Neural cell (in vitro differentiated cells): ENCODE measurements around the gene ZFP69B. TPM values are rescaled to one million over a fixed set of nuclear protein-coding genes. Genes with fewer than 3 reads are reported as not detected.

Source experiments
- H2AFZ ChIP-seq: fragments of 200-600, 300-800 bp; sonication (generic), shearing (Covaris generic); 2 replicates; pipeline ENCODE4 v1.6.0; 2014; ENCODE audit warnings: low read depth, mild to moderate bottlenecking, antibody characterized with exemption, low read length, moderate library complexity
- H3F3A ChIP-seq: fragments of 200-600 bp; shearing (Covaris generic); 2 replicates; pipeline ENCODE4 v1.6.1; 2016; ENCODE audit warnings: mild to moderate bottlenecking, moderate library complexity, mixed read lengths, antibody characterized with exemption, low read length; ENCODE audit not compliant: insufficient read depth, poor library complexity, severe bottlenecking
- H3K27ac ChIP-seq: fragments of 200-600, 300-800 bp; sonication (generic), shearing (Covaris generic); 2 replicates; pipeline ENCODE4 v1.5.1; 2014; ENCODE audit warnings: mild to moderate bottlenecking, low read length, moderate library complexity
- H3K27me3 ChIP-seq: fragments of 300-800, 200-600 bp; sonication (generic), shearing (Covaris generic); 2 replicates; pipeline ENCODE4 v1.6.0; 2014; ENCODE audit warnings: mild to moderate bottlenecking, low read depth, low read length, moderate library complexity; ENCODE audit not compliant: insufficient read depth
- H3K36me3 ChIP-seq: fragments of 300-800, 200-600 bp; sonication (generic), shearing (Covaris generic); 2 replicates; pipeline ENCODE4 v1.5.1; 2014; ENCODE audit warnings: mild to moderate bottlenecking, antibody characterized with exemption, low read length, moderate library complexity; ENCODE audit not compliant: insufficient read depth
- H3K4me2 ChIP-seq: fragments of 300-800, 200-600 bp; sonication (generic), shearing (Covaris generic); 2 replicates; pipeline ENCODE4 v1.6.0; 2014; ENCODE audit warnings: mild to moderate bottlenecking, low read length
- H3K4me3 ChIP-seq: fragments of 300-800, 200-600 bp; sonication (generic), shearing (Covaris generic); 2 replicates; pipeline ENCODE4 v1.5.1; 2014; ENCODE audit warnings: mild to moderate bottlenecking, low read length, moderate library complexity
- H3K79me2 ChIP-seq: fragments of 200-600 bp; shearing (Covaris generic); replicated peaks from 2 replicates; pipeline ENCODE4 v1.6.0; 2014; ENCODE audit warnings: mild to moderate bottlenecking, low read length, moderate library complexity; ENCODE audit not compliant: insufficient read depth
- H3K9ac ChIP-seq: fragments of 300-800, 200-600 bp; sonication (generic), shearing (Covaris generic); 2 replicates; pipeline ENCODE4 v1.6.1; 2016; ENCODE audit warnings: mild to moderate bottlenecking, low read length, mixed read lengths
- H3K9me2 ChIP-seq: fragments of 200-600 bp; shearing (Covaris generic); 2 replicates; pipeline ENCODE4 v1.6.1; 2016; ENCODE audit warnings: mild to moderate bottlenecking, low read length, mixed read lengths; ENCODE audit not compliant: insufficient read depth
- H3K9me3 ChIP-seq: fragments of 200-600, 300-800 bp; sonication (generic), shearing (Covaris generic); 2 replicates; pipeline ENCODE4 v1.6.1; 2016; ENCODE audit warnings: mild to moderate bottlenecking, mixed run types, low read length, moderate library complexity, mixed read lengths
- H4K20me1 ChIP-seq: fragments of 200-600 bp; shearing (Covaris generic); 2 replicates; pipeline ENCODE4 v1.6.1; 2016; ENCODE audit warnings: mild to moderate bottlenecking, mixed run types; ENCODE audit not compliant: insufficient read depth
- EP300 ChIP-seq: fragments of 450-650 bp; conservative IDR thresholded peaks from 2 replicates; pipeline ENCODE4 v1.6.1; 2014; ENCODE audit warnings: antibody characterized with exemption, mild to moderate bottlenecking, moderate library complexity; ENCODE audit not compliant: poor library complexity, severe bottlenecking
- EZH2 ChIP-seq: fragments of 200-600, 300-800 bp; shearing (Covaris generic), sonication (generic); IDR thresholded peaks from 2 replicates; pipeline ENCODE4 v1.6.1; 2014; ENCODE audit warnings: antibody characterized with exemption, low read length, borderline replicate concordance, mild to moderate bottlenecking; ENCODE audit not compliant: insufficient read depth, poor library complexity, severe bottlenecking
- MXI1 ChIP-seq: fragments of 450-650 bp; conservative IDR thresholded peaks from 2 replicates; pipeline ENCODE4 v1.6.1; 2014; ENCODE audit warnings: antibody characterized with exemption, mild to moderate bottlenecking; ENCODE audit not compliant: poor library complexity, severe bottlenecking
- POLR2AphosphoS5 ChIP-seq: IDR thresholded peaks from 2 replicates; pipeline ENCODE4 v1.6.1; 2012
- RAD21 ChIP-seq: fragments of 450-650 bp; conservative IDR thresholded peaks from 2 replicates; pipeline ENCODE4 v1.6.1; 2014; ENCODE audit warnings: antibody characterized with exemption, mild to moderate bottlenecking, moderate library complexity
- SMC3 ChIP-seq: fragments of 450-650 bp; conservative IDR thresholded peaks from 2 replicates; pipeline ENCODE4 v1.6.1; 2014; ENCODE audit warnings: antibody characterized with exemption, mild to moderate bottlenecking, moderate library complexity; ENCODE audit not compliant: poor library complexity
- TAF1 ChIP-seq: IDR thresholded peaks from 2 replicates; pipeline ENCODE4 v1.6.1; 2012; ENCODE audit warnings: low read depth
- polyA minus RNA-seq: library from RNA; depleted of rRNA, polyadenylated mRNA; stranded (reverse); fragments of >200 nt; gene quantifications from 2 replicates; pipeline ENCODE4 v1.2.3, GENCODE V29; 2014
- polyA plus RNA-seq: library from polyadenylated mRNA; depleted of rRNA; stranded (reverse); fragments of >200 nt; gene quantifications from 2 replicates; pipeline ENCODE4 v1.2.3, GENCODE V29; 2014
- TF ChIP-seq, protein P1 (sequence below): IDR thresholded peaks from 2 replicates; pipeline ENCODE4 v1.6.1; 2012; ENCODE audit warnings: borderline replicate concordance
- TF ChIP-seq, protein P2 (sequence below): fragments of 450-650 bp; IDR thresholded peaks from 2 replicates; pipeline ENCODE4 v1.5.1; 2014; ENCODE audit warnings: antibody characterized with exemption, mild to moderate bottlenecking, moderate library complexity; ENCODE audit not compliant: poor library complexity, severe bottlenecking

Gene ZFP69B
- polyA plus RNA-seq (18.2 and 21.6 TPM in 2 replicates), polyA minus RNA-seq (46.3 and 52.7 TPM in 2 replicates)

DNA sequence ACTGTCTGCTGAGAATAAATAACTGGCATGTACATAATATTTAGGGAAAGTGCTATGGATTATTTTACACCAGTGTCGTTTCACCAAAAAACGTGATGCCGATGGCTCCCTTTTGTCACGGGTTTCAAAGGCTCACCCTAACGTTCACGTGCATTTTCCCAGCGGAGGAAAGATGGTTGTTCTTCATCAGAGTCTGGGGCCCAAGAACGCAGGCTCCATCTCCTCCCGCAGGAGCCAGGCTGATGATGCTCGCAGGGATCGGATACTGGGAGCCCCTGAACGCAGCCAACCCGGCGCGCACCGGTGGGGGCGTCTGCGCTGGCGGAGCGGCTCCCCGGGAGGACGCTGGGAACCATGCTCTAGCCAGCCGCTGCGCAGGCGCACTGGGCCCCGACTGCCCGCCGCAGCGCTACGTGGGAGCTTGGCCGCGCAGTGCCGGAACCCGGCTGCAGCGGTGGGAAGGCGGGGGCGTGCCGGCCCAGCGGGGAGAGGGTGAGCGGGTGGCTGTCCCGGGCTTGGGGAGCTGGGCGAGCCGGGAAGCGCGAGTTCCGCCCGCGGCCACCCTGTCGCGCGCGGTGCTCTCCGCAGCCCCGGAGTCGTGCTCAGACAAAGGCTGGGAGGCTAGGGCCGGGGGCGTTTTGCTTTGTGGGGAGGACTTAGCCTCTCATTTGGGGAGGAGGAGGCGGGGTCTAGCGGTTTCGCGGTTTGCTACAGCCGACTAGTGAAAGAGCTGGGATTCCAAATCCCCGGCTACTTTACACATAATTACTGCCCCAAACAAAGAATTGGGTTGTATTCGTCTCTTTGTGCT lies at the start of gene ZFP69B:
TSS of gene ZFP69B (plus strand) at position 793 of the 811 bp plus-strand sequence. CDS start 486 bp downstream, outside the sequence.
- Histone ChIP-seq H3K4me2 (peak within 1 kb of the TSS; percentile 94), H3K79me2 (peaks cover 30% of the 10 kb centered on the region), H3K9me2 (no peaks in the 10 kb centered on the region), H3K4me3 (peak within 1 kb of the TSS; percentile 74), H3K27me3 (no peaks in the 10 kb centered on the region), H3K9me3 (peaks cover 3% of the 10 kb centered on the region), H3K36me3 (peaks cover 16% of the 10 kb centered on the region), H4K20me1 (no peaks in the 10 kb centered on the region), H3K27ac (peak within 1 kb of the TSS; percentile 94), H3K9ac (peak within 1 kb of the TSS; percentile 94), H3F3A (peaks cover 7% of the 10 kb centered on the region), H2AFZ (peak within 1 kb of the TSS; percentile 63)
- TF ChIP-seq, protein P1, sequence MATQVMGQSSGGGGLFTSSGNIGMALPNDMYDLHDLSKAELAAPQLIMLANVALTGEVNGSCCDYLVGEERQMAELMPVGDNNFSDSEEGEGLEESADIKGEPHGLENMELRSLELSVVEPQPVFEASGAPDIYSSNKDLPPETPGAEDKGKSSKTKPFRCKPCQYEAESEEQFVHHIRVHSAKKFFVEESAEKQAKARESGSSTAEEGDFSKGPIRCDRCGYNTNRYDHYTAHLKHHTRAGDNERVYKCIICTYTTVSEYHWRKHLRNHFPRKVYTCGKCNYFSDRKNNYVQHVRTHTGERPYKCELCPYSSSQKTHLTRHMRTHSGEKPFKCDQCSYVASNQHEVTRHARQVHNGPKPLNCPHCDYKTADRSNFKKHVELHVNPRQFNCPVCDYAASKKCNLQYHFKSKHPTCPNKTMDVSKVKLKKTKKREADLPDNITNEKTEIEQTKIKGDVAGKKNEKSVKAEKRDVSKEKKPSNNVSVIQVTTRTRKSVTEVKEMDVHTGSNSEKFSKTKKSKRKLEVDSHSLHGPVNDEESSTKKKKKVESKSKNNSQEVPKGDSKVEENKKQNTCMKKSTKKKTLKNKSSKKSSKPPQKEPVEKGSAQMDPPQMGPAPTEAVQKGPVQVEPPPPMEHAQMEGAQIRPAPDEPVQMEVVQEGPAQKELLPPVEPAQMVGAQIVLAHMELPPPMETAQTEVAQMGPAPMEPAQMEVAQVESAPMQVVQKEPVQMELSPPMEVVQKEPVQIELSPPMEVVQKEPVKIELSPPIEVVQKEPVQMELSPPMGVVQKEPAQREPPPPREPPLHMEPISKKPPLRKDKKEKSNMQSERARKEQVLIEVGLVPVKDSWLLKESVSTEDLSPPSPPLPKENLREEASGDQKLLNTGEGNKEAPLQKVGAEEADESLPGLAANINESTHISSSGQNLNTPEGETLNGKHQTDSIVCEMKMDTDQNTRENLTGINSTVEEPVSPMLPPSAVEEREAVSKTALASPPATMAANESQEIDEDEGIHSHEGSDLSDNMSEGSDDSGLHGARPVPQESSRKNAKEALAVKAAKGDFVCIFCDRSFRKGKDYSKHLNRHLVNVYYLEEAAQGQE, result peak; percentile 89
- TF ChIP-seq EZH2 (no peak), RAD21 (peak; percentile 34), TAF1 (peak; percentile 95), EP300 (peak; percentile 61), POLR2AphosphoS5 (peak; percentile 98), SMC3 (peak; percentile 30), MXI1 (peak; percentile 82)
- TF ChIP-seq, protein P2, sequence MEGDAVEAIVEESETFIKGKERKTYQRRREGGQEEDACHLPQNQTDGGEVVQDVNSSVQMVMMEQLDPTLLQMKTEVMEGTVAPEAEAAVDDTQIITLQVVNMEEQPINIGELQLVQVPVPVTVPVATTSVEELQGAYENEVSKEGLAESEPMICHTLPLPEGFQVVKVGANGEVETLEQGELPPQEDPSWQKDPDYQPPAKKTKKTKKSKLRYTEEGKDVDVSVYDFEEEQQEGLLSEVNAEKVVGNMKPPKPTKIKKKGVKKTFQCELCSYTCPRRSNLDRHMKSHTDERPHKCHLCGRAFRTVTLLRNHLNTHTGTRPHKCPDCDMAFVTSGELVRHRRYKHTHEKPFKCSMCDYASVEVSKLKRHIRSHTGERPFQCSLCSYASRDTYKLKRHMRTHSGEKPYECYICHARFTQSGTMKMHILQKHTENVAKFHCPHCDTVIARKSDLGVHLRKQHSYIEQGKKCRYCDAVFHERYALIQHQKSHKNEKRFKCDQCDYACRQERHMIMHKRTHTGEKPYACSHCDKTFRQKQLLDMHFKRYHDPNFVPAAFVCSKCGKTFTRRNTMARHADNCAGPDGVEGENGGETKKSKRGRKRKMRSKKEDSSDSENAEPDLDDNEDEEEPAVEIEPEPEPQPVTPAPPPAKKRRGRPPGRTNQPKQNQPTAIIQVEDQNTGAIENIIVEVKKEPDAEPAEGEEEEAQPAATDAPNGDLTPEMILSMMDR, result peak; percentile 36

DNA sequence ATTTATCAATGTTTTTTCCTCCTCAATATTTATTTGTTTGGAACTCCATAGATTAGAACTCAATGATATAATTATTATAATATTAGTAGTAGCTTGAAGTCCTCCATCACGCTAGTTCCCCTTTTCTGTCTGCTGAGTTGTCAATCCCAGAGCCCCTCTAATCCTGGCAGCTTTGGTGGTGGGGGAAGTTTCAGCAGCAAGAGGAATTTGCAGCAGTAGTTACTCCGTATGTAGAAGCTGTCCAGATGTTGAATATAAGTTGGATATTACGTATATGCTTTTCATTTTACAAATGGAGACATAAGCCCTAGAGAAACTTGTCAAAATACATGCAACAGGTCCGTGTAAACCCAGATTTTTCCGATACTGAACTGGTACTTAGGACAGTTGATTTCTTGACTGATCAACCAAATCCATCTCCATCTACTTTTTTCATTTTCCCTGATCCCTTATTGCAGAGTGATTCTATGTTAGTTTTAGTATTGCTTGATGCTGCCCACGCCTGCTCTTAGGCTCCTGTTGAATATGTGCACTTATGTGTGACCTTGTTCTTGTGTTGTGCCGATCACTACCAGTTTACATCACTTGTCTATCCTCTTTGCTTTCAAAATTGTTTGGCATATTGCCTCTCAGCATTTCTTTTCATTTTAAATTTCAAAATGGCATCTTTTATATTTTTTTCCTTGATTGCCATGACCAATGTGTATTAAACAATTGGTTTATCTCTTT lies 48.6 kb upstream of the ZFP69B start:
- TF ChIP-seq POLR2AphosphoS5, result no peak
- TF ChIP-seq, protein P2, result no peak
- no peak for TF ChIP-seq SMC3
- no peak for TF ChIP-seq EZH2
- no peak for TF ChIP-seq EP300
- no peak for TF ChIP-seq MXI1
- TF ChIP-seq, protein P1, result no peak
- no peak for TF ChIP-seq TAF1
- TF ChIP-seq RAD21, result no peak
- Histone ChIP-seq H3K4me3 (no peak overlapping the region), H3K9ac (no peak overlapping the region), H3K9me3 (no peaks in the 10 kb centered on the region), H3K4me2 (no peak overlapping the region), H4K20me1 (no peaks in the 10 kb centered on the region), H3F3A (no peaks in the 10 kb centered on the region), H3K36me3 (no peaks in the 10 kb centered on the region), H3K27me3 (no peaks in the 10 kb centered on the region), H3K9me2 (no peaks in the 10 kb centered on the region), H3K27ac (no peak overlapping the region), H3K79me2 (peaks cover 10% of the 10 kb centered on the region), H2AFZ (no peak overlapping the region)
